K562 (cell line): ENCODE measurements around the gene C16orf90. TPM values are rescaled to one million over a fixed set of nuclear protein-coding genes. Genes with fewer than 3 reads are reported as not detected.

Source experiments
- ATAC-seq: fragments of 200-7000 bp; cut with Tn5 transposase; 3 replicates; pipeline ENCODE4 v1.9.1; 2020; ENCODE audit warnings: moderate library complexity
- BruUV-seq: library from RNA; stranded (reverse); fragments of 400-500 nt; replicated peaks from 2 replicates; lab custom pipeline; 2021; lab: Mats Ljungman, UMichigan
- CTCF ChIA-PET: fragments of 300-600 bp; formaldehyde crosslinking; extraction: SDS; loops from one replicate; lab custom pipeline; 2021; ENCODE audit warnings: low intra/inter-chr PET ratio; lab: Yijun Ruan, JAX
- POLR2A ChIA-PET: fragments of 300-600, 350-650 bp; sonication (Branson Sonifier 250); formaldehyde crosslinking; extraction: SDS; loops from one replicate; lab custom pipeline; 2021; ENCODE audit warnings: antibody characterized with exemption, inconsistent platforms; lab: Yijun Ruan, JAX
- DNase-seq, 4 experiments: peaks; one replicate each; pipeline versions ENCODE4 v3.0.0 to v3.0.0-alpha.2; 2011 to 2018; ENCODE audit warnings: low spot score in 3 of 4, mixed read lengths in 3 of 4; ENCODE audit errors: extremely low read depth in 1 of 4
- FAIRE-seq: peaks from 2 replicates; lab custom pipeline; 2011; peaks lifted over from hg19 to GRCh38; lab: Jason Lieb, UNC
- H2AFZ ChIP-seq: 2 replicates; pipeline ENCODE4 v1.6.0; 2011; ENCODE audit warnings: low read depth, low read length, control low read depth, inconsistent platforms
- H3K27ac ChIP-seq: fragments of 200-600 bp; 3 replicates; pipeline ENCODE4 v1.8.0; 2011; ENCODE audit warnings: low read depth, mild to moderate bottlenecking, control low read depth, inconsistent platforms, low read length, moderate library complexity, mixed read lengths; ENCODE audit errors: extremely low read depth
- H3K27me3 ChIP-seq, 2 experiments: fragments of 300-600 bp in 1 of 2; 2 replicates in 1 of 2; 3 replicates in 1 of 2; pipeline versions ENCODE4 v1.6.0 to v1.8.0; 2011; ENCODE audit warnings: inconsistent platforms in 2 of 2, low read length in 2 of 2, mild to moderate bottlenecking in 1 of 2, mixed read lengths in 1 of 2, moderate library complexity in 1 of 2; ENCODE audit not compliant: control insufficient read depth in 2 of 2, insufficient read depth in 2 of 2
- H3K36me3 ChIP-seq: fragments of 300-600 bp; 3 replicates; pipeline ENCODE4 v1.8.0; 2011; ENCODE audit warnings: mild to moderate bottlenecking, low read length, inconsistent platforms; ENCODE audit not compliant: control insufficient read depth, insufficient read depth
- H3K4me1 ChIP-seq, 2 experiments: fragments of 200-600 bp in 1 of 2; replicated peaks in 1 of 2; 2 replicates in 1 of 2; 3 replicates in 1 of 2; pipeline versions ENCODE4 v1.5.1 to v1.8.0; 2011; ENCODE audit warnings: inconsistent platforms in 2 of 2, low read length in 2 of 2, mild to moderate bottlenecking in 1 of 2, mixed read lengths in 1 of 2, moderate library complexity in 1 of 2; ENCODE audit not compliant: control insufficient read depth in 2 of 2, insufficient read depth in 2 of 2
- H3K4me2 ChIP-seq: 2 replicates; pipeline ENCODE4 v1.6.1; 2011; ENCODE audit warnings: low read length, control low read depth, inconsistent platforms, mixed read lengths; ENCODE audit not compliant: insufficient read depth
- H3K4me3 ChIP-seq: fragments of 200-600 bp; sonication (generic), shearing (Covaris generic); 2 replicates; pipeline ENCODE4 v1.5.1; 2016; ENCODE audit warnings: control low read depth, inconsistent platforms
- H3K79me2 ChIP-seq: fragments of 200-600 bp; 3 replicates; pipeline ENCODE4 v1.8.0; 2011; ENCODE audit warnings: low read length, inconsistent platforms; ENCODE audit not compliant: control insufficient read depth, insufficient read depth
- H3K9ac ChIP-seq, 2 experiments: 2 replicates each; pipeline versions ENCODE4 v1.6.0 to v1.6.1; 2011; ENCODE audit warnings: low read depth in 2 of 2, low read length in 2 of 2, control low read depth in 1 of 2, inconsistent platforms in 1 of 2, mild to moderate bottlenecking in 1 of 2, mixed read lengths in 1 of 2; ENCODE audit not compliant: insufficient read depth in 1 of 2
- H3K9me1 ChIP-seq: one replicate; pipeline ENCODE4 v1.6.0; 2011; ENCODE audit warnings: inconsistent platforms, mild to moderate bottlenecking, low read length, moderate library complexity; ENCODE audit not compliant: control insufficient read depth, insufficient read depth
- H3K9me3 ChIP-seq: replicated peaks from 2 replicates; pipeline ENCODE4 v1.5.1; 2011; ENCODE audit warnings: low read depth, low read length, inconsistent platforms; ENCODE audit not compliant: control insufficient read depth, insufficient read depth
- H4K20me1 ChIP-seq: replicated peaks from 2 replicates; pipeline ENCODE4 v1.6.1; 2011; ENCODE audit warnings: low read length, inconsistent platforms, mixed read lengths; ENCODE audit not compliant: control insufficient read depth, insufficient read depth
- KLF10 ChIP-seq: fragments of 250-450 bp; sonication (Bioruptor Pico); IDR thresholded peaks from 2 replicates; pipeline ENCODE4 v1.6.1; 2021; ENCODE audit warnings: matching md5 sums
- NR1H2 ChIP-seq: sonication (generic); formaldehyde crosslinking; IDR thresholded peaks from 2 replicates; pipeline ENCODE4 v1.4.0; 2020; ENCODE audit warnings: mild to moderate bottlenecking, missing genetic modification reagents
- SREBF1 ChIP-seq: fragments of 150-350 bp; IDR thresholded peaks from 2 replicates; pipeline ENCODE4 v1.6.1; 2014; ENCODE audit warnings: antibody characterized with exemption, low read depth, low read length, borderline replicate concordance
- ZZZ3 ChIP-seq: fragments of 450-650 bp; IDR thresholded peaks from 2 replicates; pipeline ENCODE4 v1.6.1; 2016; ENCODE audit warnings: antibody characterized with exemption, mild to moderate bottlenecking, moderate library complexity
- WGBS: fragments of 100-300 bp; shearing (Covaris generic); methylation state at CpG from one replicate; pipeline ENCODE4 v1.1.6; 2016; ENCODE audit warnings: low coverage, mixed read lengths; ENCODE audit not compliant: insufficient coverage; ENCODE audit errors: missing lambda C conversion rate; 5-methylcytosine and 5-hydroxymethylcytosine counted together
- in situ Hi-C: fragments of 300-500 bp; cut with MboI; formaldehyde crosslinking; loops from 4 replicates; pipeline ENCODE4 v1.15.0; 2018; ENCODE audit warnings: inconsistent platforms, mixed read lengths
- intact Hi-C: fragments of 100-400 bp; cut with micrococcal nuclease; formaldehyde crosslinking; loops from 2 replicates; pipeline ENCODE4 v1.14.2; 2022
- polyA plus RNA-seq, 8 experiments: library from polyadenylated mRNA; depleted of rRNA in 4 of 8; stranded (reverse) in 5 of 8; unstranded in 3 of 8; fragments of >200 nt; fragmentation: Nextera tagmentation in 2 of 8; fragmentation: Illumina TruSeq in 1 of 8; extraction: Ambion mirVana in 2 of 8; extraction: Trizol in 1 of 8; gene quantifications; 2 replicates each; pipeline versions ENCODE4 v1.2.1 to v1.2.3, GENCODE V29; 2011 to 2014; ENCODE audit warnings: inconsistent platforms in 1 of 8, missing spikeins in 1 of 8
- total RNA-seq, 7 experiments: library from RNA; depleted of rRNA in 6 of 7; stranded (reverse); fragments of >200 nt in 6 of 7; fragmentation: Illumina TruSeq in 2 of 7; extraction: Trizol in 2 of 7; gene quantifications; 2 replicates each; pipeline versions ENCODE4 v1.2.1 to v1.2.3, GENCODE V29; 2011 to 2021; ENCODE audit warnings: low replicate concordance in 1 of 7
- TF ChIP-seq, protein P1 (sequence below): sonication (generic); formaldehyde crosslinking; IDR thresholded peaks from 2 replicates; pipeline ENCODE4 v1.9.0; 2022; ENCODE audit warnings: mild to moderate bottlenecking, missing genetic modification reagents

Gene C16orf90
- total and polyA plus RNA-seq, 9 of the 15 experiments (the other 6 are each of a cell fraction or from before 2014, with no cell fraction given): not detected

DNA sequence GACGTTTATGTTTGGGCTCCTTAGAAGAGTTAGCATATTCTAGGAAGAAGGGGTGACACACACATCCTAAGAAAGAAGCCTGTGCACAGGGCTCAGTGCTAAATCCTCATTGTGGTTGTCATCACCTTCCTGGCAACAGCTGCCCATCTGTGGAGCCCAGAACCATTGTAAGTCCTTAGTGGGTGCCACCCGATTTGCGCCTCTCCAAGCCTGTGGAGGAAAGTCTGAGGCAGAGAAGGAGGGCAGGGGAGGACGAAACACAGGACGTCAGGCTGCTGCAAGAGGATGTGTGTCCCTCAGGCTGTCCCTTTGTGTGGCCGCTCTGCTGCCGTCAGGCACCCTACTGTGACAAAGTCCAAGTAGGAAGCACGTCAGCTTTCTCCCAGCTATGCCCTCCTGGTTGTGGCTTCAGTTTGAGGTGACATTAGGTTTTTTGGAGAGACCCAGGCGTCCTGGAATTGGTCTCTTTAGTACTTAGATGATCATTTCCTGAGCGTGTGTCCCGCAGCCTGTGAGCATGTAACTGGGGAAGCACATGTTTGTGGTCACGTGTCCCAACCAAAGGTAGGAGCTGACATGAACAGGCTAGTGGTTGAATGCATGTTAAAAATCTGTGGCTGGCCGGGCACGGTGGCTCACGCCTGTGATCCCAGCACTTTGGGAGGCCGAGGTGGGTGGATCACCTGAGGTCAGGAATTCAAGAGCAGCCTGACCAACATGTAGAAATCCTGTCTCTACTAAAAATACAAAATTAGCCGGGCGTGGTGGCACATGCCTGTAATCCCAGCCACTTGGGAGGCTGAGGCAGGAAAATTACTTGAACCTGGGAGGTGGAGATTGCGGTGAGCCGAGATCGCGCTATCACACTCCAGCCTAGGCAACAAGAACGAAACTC, 16.2 kb upstream of the C16orf90 start:
- WGBS: 58% methylated on average over 17 of the region's 23 CpGs
- no peak overlapping the region for H3K27ac ChIP-seq
- H3K27me3 ChIP-seq: no peaks in the 10 kb centered on the region
- H3K9ac ChIP-seq: no peak overlapping the region
- H3K4me3 ChIP-seq: no peak overlapping the region
- POLR2A ChIA-PET: no interaction called here
- no peak for DNase-seq
- H3K36me3 ChIP-seq: peaks cover 3% of the 10 kb centered on the region; the same call in 1 of the 3 replicates
- peaks cover 7% of the 10 kb centered on the region in 2 experiments for H3K4me1 ChIP-seq
- H3K9me3 ChIP-seq: no peaks in the 10 kb centered on the region
- no peaks in the 10 kb centered on the region for H4K20me1 ChIP-seq
- FAIRE-seq: no peak
- H3K79me2 ChIP-seq: no peaks in the 10 kb centered on the region
- BruUV-seq: no TSS peak
- ATAC-seq: no peak
- in situ Hi-C loops (no loop called here), intact Hi-C loops (no loop called here)
- TF ChIP-seq, protein P1, sequence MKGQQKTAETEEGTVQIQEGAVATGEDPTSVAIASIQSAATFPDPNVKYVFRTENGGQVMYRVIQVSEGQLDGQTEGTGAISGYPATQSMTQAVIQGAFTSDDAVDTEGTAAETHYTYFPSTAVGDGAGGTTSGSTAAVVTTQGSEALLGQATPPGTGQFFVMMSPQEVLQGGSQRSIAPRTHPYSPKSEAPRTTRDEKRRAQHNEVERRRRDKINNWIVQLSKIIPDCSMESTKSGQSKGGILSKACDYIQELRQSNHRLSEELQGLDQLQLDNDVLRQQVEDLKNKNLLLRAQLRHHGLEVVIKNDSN (CRISPR knock-in tag): peak; percentile 57
- no peak for TF ChIP-seq NR1H2 (CRISPR knock-in tag)
- no peak for TF ChIP-seq SREBF1
- TF ChIP-seq KLF10 (CRISPR knock-in tag): no peak
- no peak for TF ChIP-seq ZZZ3
- CTCF ChIA-PET: no interaction called here
- H2AFZ ChIP-seq: no peak overlapping the region
- peaks cover 2% of the 10 kb centered on the region for H3K9me1 ChIP-seq
- no peak overlapping the region for H3K4me2 ChIP-seq
